GM19351 (cell line): ENCODE results near the gene BNC2.

ENCODE experiments used
- ATAC-seq: cut with Tn5 transposase; IDR thresholded peaks from one replicate; pipeline ENCODE4 v1.9.1; 2021; ENCODE audit warnings: mild to moderate bottlenecking, moderate library complexity; ENCODE audit not compliant: unreplicated experiment

The BNC2 gene

GRCh38 chr9:16763946-16764345 lies 106.5 kb downstream of the BNC2 start:
- no peak for ATAC-seq

GRCh38 chr9:16755467-16756160 lies 114.9 kb downstream of the BNC2 start:
- no peak for ATAC-seq

- no peak for ATAC-seq
Measured at GRCh38 chr9:16754662-16755061, 115.8 kb downstream of the BNC2 start.

- ATAC-seq: no peak
Measured at GRCh38 chr9:16753256-16753655, 117.2 kb downstream of the BNC2 start.

- no peak for ATAC-seq
Measured at GRCh38 chr9:16752601-16753000, 117.9 kb downstream of the BNC2 start.

- ATAC-seq: no peak
Measured at GRCh38 chr9:16750553-16750952, 119.9 kb downstream of the BNC2 start.

GRCh38 chr9:16745359-16745758 lies 125.1 kb downstream of the BNC2 start:
- ATAC-seq: no peak

GRCh38 chr9:16744394-16744793 lies 126.1 kb downstream of the BNC2 start:
- ATAC-seq: no peak

GRCh38 chr9:16743375-16743774 lies 127.1 kb downstream of the BNC2 start:
- ATAC-seq: no peak

GRCh38 chr9:16735001-16735400 lies 135.5 kb downstream of the BNC2 start:
- ATAC-seq: no peak

GRCh38 chr9:16732546-16732945 lies 137.9 kb downstream of the BNC2 start:
- no peak for ATAC-seq

GRCh38 chr9:16730162-16730561 lies 140.3 kb downstream of the BNC2 start:
- ATAC-seq: no peak

- no peak for ATAC-seq
Measured at GRCh38 chr9:16729651-16730050, 140.8 kb downstream of the BNC2 start.

GRCh38 chr9:16728137-16728508 lies 142.3 kb downstream of the BNC2 start:
- no peak for ATAC-seq

- no peak for ATAC-seq
Measured at GRCh38 chr9:16727452-16728136, 142.9 kb downstream of the BNC2 start.

GRCh38 chr9:16726718-16727451 lies 143.6 kb downstream of the BNC2 start:
- ATAC-seq: no peak

GRCh38 chr9:16726029-16726428 lies 144.4 kb downstream of the BNC2 start:
- ATAC-seq: no peak

- no peak for ATAC-seq
Measured at GRCh38 chr9:16725066-16725465, 145.4 kb downstream of the BNC2 start.

GRCh38 chr9:16721972-16722371 lies 148.5 kb downstream of the BNC2 start:
- ATAC-seq: no peak

- ATAC-seq: no peak
Measured at GRCh38 chr9:16720386-16720785, 150.1 kb downstream of the BNC2 start.

- no peak for ATAC-seq
Measured at GRCh38 chr9:16719921-16720320, 150.5 kb downstream of the BNC2 start.

GRCh38 chr9:16718952-16719351 lies 151.5 kb downstream of the BNC2 start:
- no peak for ATAC-seq
